Natural killer cell (primary cell): ENCODE measurements around the gene CRISP3. TPM values are rescaled to one million over a fixed set of nuclear protein-coding genes. Genes with fewer than 3 reads are reported as not detected.

Experiments
- ATAC-seq, 3 donors: fragments of 150-1000 bp in 2 of 3; fragments of 200-7000 bp in 1 of 3; cut with Tn5 transposase; 1 replicate in 1 of 3; 2 replicates in 2 of 3; pipeline ENCODE4 v1.10.0; 2021; ENCODE audit warnings: mild to moderate bottlenecking in 2 of 3, moderate library complexity in 2 of 3
- DNase-seq, 2 donors: peaks; one replicate each; pipeline versions ENCODE4 v3.0.0 to v3.0.0-alpha.2; 2013 to 2021; ENCODE audit warnings: mixed read lengths in 1 of 2
- H3K27ac ChIP-seq: one replicate; pipeline ENCODE4 v1.5.1; 2013; ENCODE audit warnings: mild to moderate bottlenecking, low read length
- H3K27me3 ChIP-seq: one replicate; pipeline ENCODE4 v1.6.1; 2013; ENCODE audit warnings: low read length; ENCODE audit not compliant: control insufficient read depth, insufficient read depth
- H3K36me3 ChIP-seq: one replicate; pipeline ENCODE4 v1.6.1; 2013; ENCODE audit warnings: low read length; ENCODE audit not compliant: control insufficient read depth, insufficient read depth
- H3K4me1 ChIP-seq: one replicate; pipeline ENCODE4 v1.6.1; 2013; ENCODE audit warnings: low read length; ENCODE audit not compliant: control insufficient read depth, insufficient read depth
- H3K4me3 ChIP-seq: one replicate; pipeline ENCODE4 v1.5.1; 2013; ENCODE audit warnings: low read length
- H3K9me3 ChIP-seq: one replicate; pipeline ENCODE4 v1.6.1; 2013; ENCODE audit warnings: low read length; ENCODE audit not compliant: control insufficient read depth, insufficient read depth
- H3K27ac Mint-ChIP-seq, 2 donors: one replicate each; pipeline ENCODE4 v1.8.0; 2022; ENCODE audit warnings: mild to moderate bottlenecking in 2 of 2, mixed read lengths in 2 of 2, moderate library complexity in 1 of 2
- H3K27me3 Mint-ChIP-seq, 2 donors: one replicate each; pipeline ENCODE4 v1.8.0; 2022; ENCODE audit warnings: low read depth in 2 of 2, mixed read lengths in 2 of 2
- H3K36me3 Mint-ChIP-seq: one replicate; pipeline ENCODE4 v1.8.0; 2022; ENCODE audit warnings: mixed read lengths
- H3K4me1 Mint-ChIP-seq, 2 donors: one replicate each; pipeline ENCODE4 v1.8.0; 2022; ENCODE audit warnings: mixed read lengths in 2 of 2
- H3K4me3 Mint-ChIP-seq: one replicate; pipeline ENCODE4 v1.8.0; 2022; ENCODE audit warnings: mild to moderate bottlenecking, moderate library complexity, mixed read lengths
- H3K9me3 Mint-ChIP-seq, 2 donors: one replicate each; pipeline ENCODE4 v1.8.0; 2022; ENCODE audit warnings: mixed read lengths in 2 of 2
- WGBS: methylation state at CpG from one replicate; pipeline ENCODE4 v1.1.7; 2013; ENCODE audit warnings: missing lambda C conversion rate; ENCODE audit not compliant: insufficient coverage; 5-methylcytosine and 5-hydroxymethylcytosine counted together
- intact Hi-C: fragments of 100-400 bp; cut with micrococcal nuclease; formaldehyde crosslinking; loops from one replicate; pipeline ENCODE4 v1.14.2; 2022
- total RNA-seq, 4 donors: library from RNA; stranded (reverse); fragments of 120-200 nt in 1 of 4; gene quantifications; one replicate each; pipeline versions ENCODE4 v1.2.3 to v1.2.4, GENCODE V29; 2013 to 2022
- TF ChIP-seq, protein P1 (sequence below): fragments of 200-600 bp; IDR thresholded peaks from one replicate; pipeline ENCODE4 v1.8.0; 2022; ENCODE audit warnings: antibody characterized with exemption

The CRISP3 gene
- total RNA-seq, 3 donors from 2014 or later (not counting 1 experiment from before 2014, with no cell fraction given) = not detected

DNA sequence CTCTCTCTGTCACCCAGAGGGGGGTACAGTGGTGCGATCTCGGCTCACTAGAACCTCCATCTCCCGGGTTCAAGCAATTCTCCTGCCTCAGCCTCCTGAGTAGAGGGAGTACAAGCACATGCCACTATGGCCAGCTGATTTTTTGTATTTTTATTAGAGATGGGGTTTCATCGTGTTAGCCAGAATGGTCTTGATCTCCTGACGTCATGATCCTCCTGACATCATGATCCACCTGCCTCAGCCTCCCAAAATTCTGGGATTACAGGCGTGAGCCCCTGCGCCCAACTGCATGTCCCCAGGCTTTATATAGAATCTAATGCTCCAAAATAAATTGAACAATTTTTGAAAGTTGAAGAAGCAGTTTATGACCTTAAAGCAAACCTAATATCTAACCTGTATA, 23.8 kb downstream of the CRISP3 start:
- TF ChIP-seq, protein P1, sequence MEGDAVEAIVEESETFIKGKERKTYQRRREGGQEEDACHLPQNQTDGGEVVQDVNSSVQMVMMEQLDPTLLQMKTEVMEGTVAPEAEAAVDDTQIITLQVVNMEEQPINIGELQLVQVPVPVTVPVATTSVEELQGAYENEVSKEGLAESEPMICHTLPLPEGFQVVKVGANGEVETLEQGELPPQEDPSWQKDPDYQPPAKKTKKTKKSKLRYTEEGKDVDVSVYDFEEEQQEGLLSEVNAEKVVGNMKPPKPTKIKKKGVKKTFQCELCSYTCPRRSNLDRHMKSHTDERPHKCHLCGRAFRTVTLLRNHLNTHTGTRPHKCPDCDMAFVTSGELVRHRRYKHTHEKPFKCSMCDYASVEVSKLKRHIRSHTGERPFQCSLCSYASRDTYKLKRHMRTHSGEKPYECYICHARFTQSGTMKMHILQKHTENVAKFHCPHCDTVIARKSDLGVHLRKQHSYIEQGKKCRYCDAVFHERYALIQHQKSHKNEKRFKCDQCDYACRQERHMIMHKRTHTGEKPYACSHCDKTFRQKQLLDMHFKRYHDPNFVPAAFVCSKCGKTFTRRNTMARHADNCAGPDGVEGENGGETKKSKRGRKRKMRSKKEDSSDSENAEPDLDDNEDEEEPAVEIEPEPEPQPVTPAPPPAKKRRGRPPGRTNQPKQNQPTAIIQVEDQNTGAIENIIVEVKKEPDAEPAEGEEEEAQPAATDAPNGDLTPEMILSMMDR = no peak
- 91% methylated on average over 7 of the region's 7 CpGs for WGBS
- intact Hi-C loops = no loop called here
- ATAC-seq (no peak), DNase-seq (no peak)
- Mint-ChIP-seq H3K36me3 (no peaks in the 10 kb centered on the region), H3K4me3 (no peak overlapping the region), H3K4me1 (no peaks in the 10 kb centered on the region), H3K9me3 (peaks cover 9 to 16% of the 10 kb centered on the region in 2 donors), H3K27me3 (no peaks in the 10 kb centered on the region), H3K27ac (no peak overlapping the region)
- Histone ChIP-seq H3K27me3 (no peaks in the 10 kb centered on the region), H3K4me1 (no peaks in the 10 kb centered on the region), H3K4me3 (no peak overlapping the region), H3K9me3 (peaks cover 11% of the 10 kb centered on the region), H3K27ac (no peak overlapping the region), H3K36me3 (no peaks in the 10 kb centered on the region)

DNA sequence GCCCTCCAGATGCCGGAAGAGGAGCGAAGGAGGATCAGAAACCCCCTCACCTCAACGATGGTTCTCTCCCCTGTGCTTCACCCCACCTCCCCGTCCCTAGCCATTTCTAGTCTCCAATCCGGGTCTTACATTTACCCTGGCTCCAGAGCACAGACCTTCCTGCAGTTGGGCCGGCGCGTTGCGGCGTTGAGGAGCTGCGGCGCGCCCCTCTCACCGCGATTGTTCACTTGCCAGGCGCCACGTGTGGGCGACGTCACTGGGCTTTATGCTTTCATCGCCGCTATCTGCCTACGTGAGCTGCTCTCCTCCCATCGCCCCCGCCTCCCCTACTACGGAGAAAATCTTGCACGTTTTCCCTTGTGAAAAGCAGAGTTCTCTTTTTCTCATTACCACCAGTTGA, 30.8 kb downstream of the CRISP3 start, which contains the start of gene CRISP2:
CRISP2 (minus strand) TSS at position 198 of the 400 bp plus-strand sequence. CDS start 4,347 bp downstream, outside the sequence.
- Histone ChIP-seq H3K36me3 (no peaks in the 10 kb centered on the region), H3K27ac (no peak within 1 kb of the TSS), H3K4me3 (no peak within 1 kb of the TSS), H3K27me3 (no peaks in the 10 kb centered on the region), H3K9me3 (peaks cover 11% of the 10 kb centered on the region), H3K4me1 (no peaks in the 10 kb centered on the region)
- H3K4me1 Mint-ChIP-seq = no peaks in the 10 kb centered on the region
- TF ChIP-seq, protein P1 = no peak
- no peak within 1 kb of the TSS for H3K4me3 Mint-ChIP-seq
- intact Hi-C loops = no loop called here
- 77% methylated on average over 26 of the region's 26 CpGs for WGBS
- H3K36me3 Mint-ChIP-seq = no peaks in the 10 kb centered on the region
- no peak for ATAC-seq
- no peak for DNase-seq
- H3K27ac Mint-ChIP-seq = no peak within 1 kb of the TSS
- peaks cover 8 to 10% of the 10 kb centered on the region in 2 donors for H3K9me3 Mint-ChIP-seq
- H3K27me3 Mint-ChIP-seq = no peaks in the 10 kb centered on the region

DNA sequence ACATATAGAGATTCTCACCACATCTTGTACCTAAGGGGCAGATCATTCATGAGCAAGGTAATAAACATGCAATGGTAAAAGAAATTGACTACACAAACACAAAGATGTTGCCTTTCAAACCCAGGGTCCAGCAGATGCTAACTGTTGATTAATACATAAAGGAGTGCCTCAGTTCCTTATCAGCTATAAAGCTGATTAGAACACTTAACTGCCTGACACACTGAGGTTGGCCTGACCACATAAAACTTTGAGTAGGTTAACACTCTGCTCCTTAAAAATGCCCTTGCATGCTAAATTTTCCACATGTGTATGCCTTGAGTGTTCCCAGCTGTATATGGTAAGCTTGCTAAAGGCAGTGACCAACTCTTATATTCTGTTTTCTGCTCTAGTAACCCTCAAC, 45.7 kb downstream of the CRISP3 start:
- no peak overlapping the region for H3K4me3 ChIP-seq
- DNase-seq = no peak
- no peaks in the 10 kb centered on the region for H3K36me3 ChIP-seq
- intact Hi-C loops = no loop called here
- peaks cover 5% of the 10 kb centered on the region in 2 donors for H3K9me3 Mint-ChIP-seq
- H3K4me1 ChIP-seq = no peaks in the 10 kb centered on the region
- no peaks in the 10 kb centered on the region for H3K27me3 Mint-ChIP-seq
- no peak overlapping the region for H3K27ac ChIP-seq
- no peak overlapping the region for H3K27ac Mint-ChIP-seq
- H3K4me1 Mint-ChIP-seq = no peaks in the 10 kb centered on the region
- peaks cover 4% of the 10 kb centered on the region for H3K36me3 Mint-ChIP-seq
- no peaks in the 10 kb centered on the region for H3K27me3 ChIP-seq
- ATAC-seq = no peak
- TF ChIP-seq, protein P1 = no peak
- H3K9me3 ChIP-seq = peaks cover 5% of the 10 kb centered on the region
- H3K4me3 Mint-ChIP-seq = no peak overlapping the region

DNA sequence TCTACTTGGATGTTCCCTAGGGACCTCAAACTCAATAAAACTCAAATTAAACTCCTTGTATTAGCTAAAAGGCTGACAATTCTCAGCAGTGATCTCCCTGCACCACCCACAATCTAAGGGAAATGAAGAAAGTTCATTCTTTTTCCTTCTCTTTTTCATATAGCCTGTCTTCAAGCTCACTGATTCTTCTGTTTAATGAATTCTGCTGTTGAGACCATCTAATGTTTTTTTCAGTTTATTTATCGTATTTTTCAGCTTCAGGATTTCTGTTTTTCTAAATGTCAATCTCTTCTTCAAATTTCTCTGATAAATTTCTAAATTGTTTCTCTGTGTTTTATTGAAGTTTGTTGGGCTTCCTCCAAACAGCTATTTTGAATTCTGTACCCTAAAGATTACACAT, 50.7 kb downstream of the CRISP3 start:
- H3K4me1 Mint-ChIP-seq = no peaks in the 10 kb centered on the region

More for the DNA sequence above, 50.7 kb downstream of the CRISP3 start:
- peaks cover 5 to 7% of the 10 kb centered on the region in 2 donors for H3K9me3 Mint-ChIP-seq
- no peak overlapping the region for H3K27ac Mint-ChIP-seq
- DNase-seq (no peak), ATAC-seq (no peak)
- no peaks in the 10 kb centered on the region for H3K27me3 Mint-ChIP-seq
- no peak overlapping the region for H3K4me3 Mint-ChIP-seq
- TF ChIP-seq, protein P1 = no peak
- Histone ChIP-seq H3K27ac (no peak overlapping the region), H3K36me3 (no peaks in the 10 kb centered on the region), H3K4me1 (no peaks in the 10 kb centered on the region), H3K4me3 (no peak overlapping the region), H3K27me3 (no peaks in the 10 kb centered on the region), H3K9me3 (peaks cover 8% of the 10 kb centered on the region)
- no CpG with 5 or more reads among the region's 1 CpG for WGBS
- intact Hi-C loops = no loop called here
- peaks cover 7% of the 10 kb centered on the region for H3K36me3 Mint-ChIP-seq
